Anterior cingulate cortex (tissue), 58 donors: ENCODE data around the gene ACOX3.
A peak's percentile ranks its signal among the peaks of the same experiment; 100 is the strongest.
"Not testable (repeated sequence)": the region's sequence is repeated elsewhere in the genome, so short reads cannot be mapped to it uniquely, and the experiment has no call there.

Source experiments
- DNase-seq, 58 donors: peaks; one replicate each; lab custom pipeline; 2025; lab: John Stamatoyannopoulos, UW

ACOX3 gene

GRCh38 chr4:8364141-8364540 lies 76.4 kb downstream of the ACOX3 start:
- DNase-seq, result no peak

GRCh38 chr4:8362483-8362882 lies 78.0 kb downstream of the ACOX3 start:
- no peak for DNase-seq

- no peak for DNase-seq
Measured at GRCh38 chr4:8359193-8359592, 81.3 kb downstream of the ACOX3 start.

- DNase-seq, result no peak
Measured at GRCh38 chr4:8356856-8357255, 83.7 kb downstream of the ACOX3 start.

GRCh38 chr4:8355864-8356565 lies 84.5 kb downstream of the ACOX3 start:
- DNase-seq, result no peak

- DNase-seq, result no peak
Measured at GRCh38 chr4:8355306-8355705, 85.2 kb downstream of the ACOX3 start.

- no peak for DNase-seq
Measured at GRCh38 chr4:8353912-8354453, 86.5 kb downstream of the ACOX3 start.

- DNase-seq, result no peak
Measured at GRCh38 chr4:8353158-8353669, 87.3 kb downstream of the ACOX3 start.

- peak in 1 of 58 donors; percentile 69 for DNase-seq
Measured at GRCh38 chr4:8352368-8353157, 88.0 kb downstream of the ACOX3 start.

- peak in 6 of 58 donors; percentile 9 to 62 (median 26) for DNase-seq
Measured at GRCh38 chr4:8351931-8352367, 88.6 kb downstream of the ACOX3 start.

GRCh38 chr4:8350841-8351461 lies 89.6 kb downstream of the ACOX3 start:
- no peak for DNase-seq

GRCh38 chr4:8350352-8350751 lies 90.2 kb downstream of the ACOX3 start:
- DNase-seq, result no peak

GRCh38 chr4:8349664-8350236 lies 90.8 kb downstream of the ACOX3 start:
- no peak for DNase-seq

GRCh38 chr4:8349236-8349635 lies 91.3 kb downstream of the ACOX3 start:
- not testable (repeated sequence) for DNase-seq

- DNase-seq, result no peak
Measured at GRCh38 chr4:8348071-8348470, 92.5 kb downstream of the ACOX3 start.

- DNase-seq, result no peak
Measured at GRCh38 chr4:8347660-8348059, 92.9 kb downstream of the ACOX3 start.

GRCh38 chr4:8346838-8347605 lies 93.5 kb downstream of the ACOX3 start:
- DNase-seq, result peak in 40 of 58 donors; percentile 8 to 70 (median 46)

GRCh38 chr4:8345946-8346814 lies 94.3 kb downstream of the ACOX3 start:
- no peak for DNase-seq
